GM12873 (cell line): Measurements from ENCODE around the gene C15orf62.

Source experiments
- TF ChIP-seq, protein P1 (sequence below): IDR thresholded peaks from 2 replicates; pipeline ENCODE4 v1.5.1; 2012; ENCODE audit warnings: low read depth, mild to moderate bottlenecking, moderate library complexity, low read length, control low read depth; ENCODE audit not compliant: insufficient read depth; ENCODE audit errors: missing control alignments

C15orf62 gene, protein sequence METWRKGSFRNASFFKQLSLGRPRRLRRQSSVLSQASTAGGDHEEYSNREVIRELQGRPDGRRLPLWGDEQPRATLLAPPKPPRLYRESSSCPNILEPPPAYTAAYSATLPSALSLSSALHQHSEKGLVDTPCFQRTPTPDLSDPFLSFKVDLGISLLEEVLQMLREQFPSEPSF

DNA sequence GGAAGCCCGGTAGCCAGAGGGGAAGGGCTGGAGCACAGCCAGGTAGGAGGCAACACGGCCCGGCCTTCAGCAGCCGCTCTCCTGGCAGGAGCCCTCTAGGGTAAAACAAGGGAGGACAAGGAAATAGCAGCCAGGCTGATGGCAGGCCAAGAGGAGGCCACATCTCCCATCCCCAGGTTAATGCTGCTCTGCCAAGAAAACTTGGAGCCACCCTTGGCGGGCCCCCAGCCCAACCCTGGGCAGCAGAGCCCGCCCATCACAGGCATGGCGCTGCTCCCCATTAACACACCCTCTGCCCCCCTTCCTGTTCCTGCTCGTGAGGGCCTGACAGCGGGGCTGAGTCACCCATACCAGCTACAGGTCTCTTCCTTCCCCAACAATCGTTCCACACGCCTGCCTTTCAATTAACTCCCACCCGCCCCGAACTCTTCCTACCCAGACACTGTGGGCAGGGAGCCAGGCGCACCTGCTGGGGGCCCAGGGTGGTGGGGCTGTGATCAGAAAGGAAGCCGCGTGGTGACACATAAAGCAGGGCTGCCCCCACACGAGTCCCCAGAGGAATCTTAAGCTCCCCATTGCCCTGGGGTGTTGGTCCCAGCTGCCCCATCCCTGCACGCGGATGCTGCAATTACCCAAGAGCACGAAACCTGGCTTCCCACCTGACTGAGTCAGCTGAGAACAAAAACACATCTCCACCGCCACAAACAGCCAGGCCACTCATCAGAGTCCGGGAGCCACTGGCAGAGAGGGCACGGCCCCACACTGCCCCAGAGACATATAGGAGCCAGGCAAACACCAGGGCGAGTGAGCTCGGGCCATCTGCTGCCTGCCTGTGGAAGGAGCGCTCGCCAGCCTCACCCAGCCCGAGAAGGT is at the start of gene C15orf62:
Gene C15orf62, plus strand, starts transcription at position 707 of the 873 bp plus-strand sequence. CDS start 516 bp downstream, outside the sequence.
- TF ChIP-seq, protein P1, sequence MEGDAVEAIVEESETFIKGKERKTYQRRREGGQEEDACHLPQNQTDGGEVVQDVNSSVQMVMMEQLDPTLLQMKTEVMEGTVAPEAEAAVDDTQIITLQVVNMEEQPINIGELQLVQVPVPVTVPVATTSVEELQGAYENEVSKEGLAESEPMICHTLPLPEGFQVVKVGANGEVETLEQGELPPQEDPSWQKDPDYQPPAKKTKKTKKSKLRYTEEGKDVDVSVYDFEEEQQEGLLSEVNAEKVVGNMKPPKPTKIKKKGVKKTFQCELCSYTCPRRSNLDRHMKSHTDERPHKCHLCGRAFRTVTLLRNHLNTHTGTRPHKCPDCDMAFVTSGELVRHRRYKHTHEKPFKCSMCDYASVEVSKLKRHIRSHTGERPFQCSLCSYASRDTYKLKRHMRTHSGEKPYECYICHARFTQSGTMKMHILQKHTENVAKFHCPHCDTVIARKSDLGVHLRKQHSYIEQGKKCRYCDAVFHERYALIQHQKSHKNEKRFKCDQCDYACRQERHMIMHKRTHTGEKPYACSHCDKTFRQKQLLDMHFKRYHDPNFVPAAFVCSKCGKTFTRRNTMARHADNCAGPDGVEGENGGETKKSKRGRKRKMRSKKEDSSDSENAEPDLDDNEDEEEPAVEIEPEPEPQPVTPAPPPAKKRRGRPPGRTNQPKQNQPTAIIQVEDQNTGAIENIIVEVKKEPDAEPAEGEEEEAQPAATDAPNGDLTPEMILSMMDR, result no peak

DNA sequence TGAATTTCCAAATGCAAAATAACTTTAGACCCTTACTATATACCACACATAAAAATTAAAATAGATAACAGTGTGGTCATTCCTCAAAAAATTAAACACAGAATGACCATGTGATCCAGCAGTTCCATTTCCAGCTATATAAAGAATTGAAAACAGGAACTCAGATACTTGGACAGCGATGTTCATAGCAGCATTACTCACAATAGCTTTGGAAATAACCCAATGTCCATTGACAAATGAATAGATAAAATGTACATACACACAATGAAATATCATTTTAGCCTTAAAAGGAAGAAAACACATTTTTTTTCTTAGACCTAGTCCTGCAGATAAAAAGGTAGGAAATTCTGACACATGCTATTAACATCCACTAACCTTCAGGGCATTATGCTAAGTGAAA is 48.1 kb upstream of the C15orf62 start:
- TF ChIP-seq, protein P1, result no peak

DNA sequence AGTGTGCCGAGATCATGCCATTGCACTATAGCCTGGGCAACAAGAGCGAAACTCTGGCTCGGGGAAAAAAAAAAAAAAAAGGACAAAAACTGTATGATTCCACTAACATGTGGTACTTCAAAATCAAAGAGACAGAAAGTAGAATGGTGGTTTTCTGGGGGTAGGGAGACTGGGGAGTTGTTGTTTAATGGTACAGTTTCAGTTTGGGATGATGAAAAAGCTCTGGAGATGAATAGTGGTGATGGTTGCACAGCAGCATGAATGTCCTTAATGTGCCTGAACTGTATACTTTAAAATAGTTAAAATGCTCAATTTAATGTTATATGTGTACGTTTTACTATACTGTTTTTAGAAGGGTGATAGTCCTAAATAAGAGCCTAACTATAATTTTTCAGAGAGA is 47.4 kb upstream of the C15orf62 start:
- TF ChIP-seq, protein P1, result no peak

DNA sequence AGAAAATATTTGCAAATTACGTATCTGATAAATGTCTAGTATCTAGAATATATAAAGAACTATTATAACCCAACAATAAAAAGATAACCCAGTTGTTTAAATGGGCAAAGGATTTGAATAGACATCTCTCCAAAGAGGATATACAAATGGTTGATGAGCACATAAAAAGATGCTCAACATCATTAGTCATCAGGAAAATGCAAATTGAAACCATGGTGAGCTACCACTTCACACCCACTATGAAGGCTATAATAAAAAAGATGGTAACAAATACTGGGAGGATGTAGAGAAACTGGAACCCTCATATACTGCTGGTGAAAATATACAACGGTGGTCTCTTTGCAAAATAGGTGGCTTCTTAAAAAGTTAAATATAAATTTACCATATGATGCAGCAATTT is 46.8 kb upstream of the C15orf62 start:
- TF ChIP-seq, protein P1, result no peak

DNA sequence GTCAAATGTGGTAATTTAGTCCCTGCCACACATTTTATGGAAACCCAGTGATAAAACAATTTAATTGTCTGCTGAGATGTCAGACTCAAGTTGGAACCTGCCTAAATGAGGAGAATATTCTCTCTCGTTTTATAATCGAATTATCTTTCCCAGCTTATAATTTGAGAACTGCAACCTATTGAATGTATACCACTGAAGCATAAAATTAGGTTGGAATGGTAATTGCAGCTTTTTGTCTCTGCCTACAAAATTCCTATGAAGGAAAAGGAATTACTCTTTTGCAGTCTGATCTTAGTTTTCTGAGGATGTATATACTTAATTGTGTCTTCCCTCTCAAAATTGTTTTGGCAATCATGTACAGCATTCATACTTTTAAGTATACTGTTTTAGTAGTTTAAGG is 45.9 kb upstream of the C15orf62 start:
- TF ChIP-seq, protein P1, result no peak

DNA sequence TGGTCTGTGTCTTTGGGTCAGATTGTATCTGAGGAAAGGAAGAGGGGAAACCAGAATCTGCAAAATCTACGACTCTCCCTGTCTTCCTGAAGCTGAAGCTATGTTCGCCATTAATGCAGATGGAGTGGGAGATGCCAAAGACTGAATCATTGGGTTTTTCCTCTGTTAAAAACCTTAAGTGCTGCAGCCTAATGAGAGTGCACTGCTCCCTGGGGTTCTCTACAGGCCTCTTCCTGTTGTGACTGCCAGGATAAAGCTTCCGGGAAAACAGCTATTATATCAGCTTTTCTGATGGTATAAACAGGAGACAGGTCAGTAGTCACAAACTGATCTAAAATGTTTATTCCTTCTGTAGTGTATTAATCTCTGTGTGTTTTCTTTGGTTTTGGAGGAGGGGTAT is 38.7 kb upstream of the C15orf62 start:
- TF ChIP-seq, protein P1, result no peak

DNA sequence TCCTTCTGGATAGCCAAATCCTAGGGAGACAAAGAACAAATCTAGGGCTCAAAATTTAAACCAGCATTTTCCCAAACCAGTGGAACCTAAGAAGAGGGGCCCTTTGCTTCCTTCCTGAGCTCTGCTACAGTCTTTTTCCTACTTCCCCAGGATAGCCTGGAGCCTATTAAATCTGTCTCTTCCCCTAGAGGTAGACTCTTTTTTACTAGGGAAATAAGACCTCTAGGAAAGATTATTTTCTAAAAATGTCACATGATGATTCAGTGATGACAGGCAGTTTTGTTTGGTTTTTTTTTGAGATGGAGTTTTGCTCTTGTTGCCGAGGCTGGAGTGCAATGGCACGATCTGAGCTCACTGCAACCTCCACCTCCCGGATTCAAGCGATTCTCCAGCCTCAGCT is 33.2 kb upstream of the C15orf62 start:
- TF ChIP-seq, protein P1, result no peak
